GM21526 (cell line): ENCODE results near the gene LAMP1.
"Not testable (repeated sequence)": the region's sequence is repeated elsewhere in the genome, so short reads cannot be mapped to it uniquely, and the experiment has no call there.

Source experiments
- ATAC-seq: cut with Tn5 transposase; IDR thresholded peaks from one replicate; pipeline ENCODE4 v1.9.1; 2021; ENCODE audit warnings: moderate library complexity; ENCODE audit not compliant: unreplicated experiment, low FRiP score

The LAMP1 gene

DNA sequence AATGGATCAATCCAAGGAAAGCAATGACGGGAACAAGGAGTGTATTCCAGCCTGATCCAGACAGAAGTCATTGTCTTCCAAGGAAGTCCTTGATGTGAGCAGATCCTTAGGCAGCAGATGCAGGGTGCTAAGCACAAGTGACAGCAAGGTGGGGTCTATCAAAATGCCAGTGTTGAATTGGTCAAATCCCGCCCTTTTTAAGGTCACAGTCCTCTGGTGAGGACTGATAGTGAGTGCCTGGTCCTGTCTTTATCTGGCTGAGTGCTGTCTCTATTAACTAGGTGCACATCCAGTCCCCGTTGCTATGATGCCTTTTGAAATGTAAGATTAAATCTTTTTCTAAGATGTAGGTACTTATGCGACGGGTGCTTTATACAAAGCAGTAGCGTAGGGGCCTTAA lies 1.3 kb upstream of the LAMP1 start:
- ATAC-seq = no peak

- peak; percentile 32 for ATAC-seq
Measured at GRCh38 chr13:113297370-113298042, 467 bp downstream of the LAMP1 start.

DNA sequence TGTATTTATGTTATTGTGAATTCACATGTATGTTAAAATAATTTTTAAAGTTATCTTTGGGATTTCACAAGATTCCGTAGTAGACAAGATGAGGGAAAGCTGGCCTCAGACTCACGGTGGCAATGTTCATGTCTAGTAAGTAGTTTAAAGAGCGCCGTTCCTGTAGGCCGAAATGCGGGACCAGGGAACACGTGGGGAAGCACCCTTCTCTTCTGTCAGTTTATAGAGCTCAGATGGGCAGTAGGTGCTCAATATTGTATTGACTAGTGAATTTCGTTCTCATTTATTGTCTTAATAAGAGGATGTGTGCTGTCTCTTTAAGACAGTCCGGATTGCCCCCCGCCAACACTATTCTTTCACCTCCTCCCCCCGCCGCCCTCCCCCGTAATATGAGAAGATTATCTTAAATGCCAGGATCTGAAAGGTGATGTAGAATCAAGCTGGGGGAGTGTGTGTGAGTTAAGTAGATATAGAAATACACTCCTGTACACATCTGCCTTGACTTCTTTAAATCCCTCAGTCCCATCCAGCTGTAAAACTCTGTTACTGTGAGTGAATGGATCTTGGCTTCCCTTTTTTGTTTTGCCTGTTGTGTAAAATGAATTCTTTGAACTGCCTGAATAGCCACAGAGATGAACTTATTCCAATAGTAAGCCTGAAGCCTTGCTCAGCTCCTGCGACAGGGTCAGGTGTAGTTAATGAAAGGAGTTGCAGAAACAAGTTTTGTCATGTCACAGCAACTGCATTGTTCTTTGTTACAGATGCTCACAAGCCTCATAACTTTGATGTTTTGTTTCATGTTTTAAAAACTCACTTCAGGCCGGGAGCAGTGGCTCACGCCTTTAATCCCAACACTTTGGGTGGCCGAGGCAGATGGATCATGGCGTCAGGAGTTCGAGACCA lies 1.3 kb downstream of the LAMP1 start:
- ATAC-seq = no peak

DNA sequence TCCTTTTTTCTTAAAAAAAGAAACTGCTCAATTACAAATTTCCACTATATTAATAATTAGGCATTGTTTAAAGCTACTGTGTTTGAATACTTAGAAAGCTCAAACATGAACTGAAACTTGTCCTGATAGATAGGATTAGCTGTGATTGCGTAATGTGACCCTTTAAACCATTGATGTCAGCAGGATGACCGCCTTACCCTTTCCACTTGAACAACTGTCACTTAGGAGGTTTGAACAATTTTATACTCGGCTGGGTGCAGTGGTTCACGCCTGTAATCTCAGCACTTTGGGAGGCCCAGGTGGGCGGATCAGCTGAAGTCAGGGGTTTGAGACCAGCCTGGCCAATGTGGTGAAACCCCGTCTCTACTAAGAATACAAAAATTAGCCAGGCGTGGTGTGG lies 2.9 kb downstream of the LAMP1 start:
- ATAC-seq = no peak

DNA sequence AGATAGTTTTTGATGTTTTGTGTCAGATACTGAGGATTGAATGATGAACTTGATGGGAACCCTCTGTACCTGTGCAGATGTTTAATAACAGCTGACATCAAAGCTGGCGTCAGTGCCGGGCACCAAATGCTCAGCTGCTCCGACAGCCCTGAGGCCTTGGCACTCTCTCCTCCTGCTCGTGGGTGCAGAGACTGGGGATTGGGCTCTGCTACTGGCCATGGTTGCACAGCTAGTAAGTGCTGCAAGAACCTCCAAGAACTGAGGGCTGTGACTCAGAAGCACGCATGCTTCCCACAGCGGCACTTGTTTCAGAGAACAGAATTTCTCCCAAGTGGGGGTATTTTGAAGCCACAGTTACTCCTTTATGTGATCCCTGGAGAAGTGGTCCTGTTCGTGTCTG lies 5.9 kb downstream of the LAMP1 start:
- no peak for ATAC-seq

DNA sequence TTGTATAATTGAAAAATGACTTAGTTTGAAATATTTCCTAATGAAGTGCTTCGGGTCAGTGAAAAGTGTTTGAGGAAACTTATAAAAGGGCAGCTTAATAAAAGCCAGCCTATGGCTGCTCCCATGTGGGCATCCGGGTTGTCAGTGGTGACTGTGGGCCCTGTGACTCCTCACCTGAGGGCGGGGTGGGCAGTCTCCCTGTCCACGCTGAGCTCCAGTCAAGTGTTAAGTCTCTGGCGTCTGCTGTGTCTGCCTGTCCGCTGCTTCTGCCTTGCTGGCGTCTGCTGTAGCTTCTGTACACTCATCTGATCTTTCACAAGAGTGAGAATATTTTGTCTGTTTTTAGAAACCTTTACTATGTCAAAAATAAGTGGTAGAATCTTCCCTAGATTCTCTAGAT lies 7.1 kb downstream of the LAMP1 start:
- no peak for ATAC-seq

DNA sequence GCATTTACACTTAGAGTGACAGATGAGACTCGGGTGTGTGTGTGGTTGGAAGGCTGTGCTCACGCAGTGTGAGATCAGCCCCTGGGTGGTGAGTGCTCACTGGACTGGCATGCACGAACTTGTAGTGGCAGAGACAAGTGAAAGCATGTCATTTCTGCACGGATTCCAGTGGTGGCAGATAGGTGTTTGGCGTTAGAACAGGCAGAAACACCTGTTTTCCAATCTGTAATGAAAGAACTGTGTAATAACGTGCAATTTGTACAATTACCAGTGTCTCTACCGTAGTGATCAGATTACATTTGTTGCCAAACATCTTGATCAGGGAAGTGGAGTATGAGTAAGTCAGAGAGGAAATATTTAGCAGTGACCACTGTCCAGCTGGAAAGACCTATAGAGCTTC lies 8.2 kb downstream of the LAMP1 start:
- no peak for ATAC-seq

DNA sequence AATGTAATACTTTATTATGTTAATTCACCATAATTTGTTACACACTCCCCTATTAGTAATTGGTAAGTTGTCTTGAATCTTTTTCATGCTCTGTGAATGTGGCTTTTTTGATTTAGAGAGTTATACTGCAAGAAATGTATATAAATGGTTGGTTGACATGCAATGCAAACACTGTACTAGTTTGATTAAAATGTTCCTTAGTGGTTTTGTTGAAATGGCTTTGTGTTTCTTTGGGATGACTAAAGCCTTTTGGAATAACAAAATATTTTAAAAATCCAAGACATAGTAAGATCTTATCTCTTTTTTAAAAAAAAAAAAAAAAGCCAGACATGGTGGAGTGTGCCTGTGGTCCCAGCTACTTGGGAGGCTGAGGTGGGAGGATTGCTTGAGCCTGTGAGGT lies 10.5 kb downstream of the LAMP1 start:
- ATAC-seq = no peak

DNA sequence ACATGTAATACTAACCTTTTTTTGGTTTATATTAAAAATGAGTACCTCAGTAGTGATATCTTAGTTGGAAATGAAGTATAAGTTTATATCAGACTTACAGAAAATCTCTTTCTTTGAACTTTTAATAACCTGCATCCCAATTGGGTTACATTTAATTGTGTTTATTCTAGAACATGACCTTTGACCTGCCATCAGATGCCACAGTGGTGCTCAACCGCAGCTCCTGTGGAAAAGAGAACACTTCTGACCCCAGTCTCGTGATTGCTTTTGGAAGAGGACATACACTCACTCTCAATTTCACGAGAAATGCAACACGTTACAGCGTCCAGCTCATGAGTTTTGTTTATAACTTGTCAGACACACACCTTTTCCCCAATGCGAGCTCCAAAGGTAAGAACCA lies 12.4 kb downstream of the LAMP1 start:
- no peak for ATAC-seq

GRCh38 chr13:113314112-113314511 lies 17.1 kb downstream of the LAMP1 start:
- not testable (repeated sequence) for ATAC-seq

GRCh38 chr13:113314895-113315470 lies 17.9 kb downstream of the LAMP1 start:
- ATAC-seq = not testable (repeated sequence)

- no peak for ATAC-seq
Measured at GRCh38 chr13:113315992-113316391, 19.0 kb downstream of the LAMP1 start.

DNA sequence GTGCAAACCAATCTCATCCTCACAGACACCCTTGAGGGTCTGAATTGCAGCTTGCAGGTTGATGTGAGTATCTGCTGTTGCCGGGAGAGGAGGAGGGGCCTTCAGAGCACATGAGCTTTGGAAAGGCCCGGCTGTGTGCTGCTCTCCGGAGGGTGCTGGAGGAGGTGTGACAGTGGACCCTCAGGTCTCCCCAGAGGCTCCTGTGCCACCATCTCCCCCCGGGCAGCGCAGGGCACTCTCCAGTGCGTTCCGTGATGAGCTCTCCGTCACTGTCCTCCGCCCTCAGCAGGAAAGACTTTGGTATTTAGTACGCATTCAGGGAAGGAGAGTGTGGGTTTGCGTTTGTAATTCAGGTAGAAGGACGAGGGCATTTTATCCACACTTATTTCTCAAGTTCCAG lies 20.0 kb downstream of the LAMP1 start:
- no peak for ATAC-seq

GRCh38 chr13:113318956-113319355 lies 21.9 kb downstream of the LAMP1 start:
- ATAC-seq = no peak

DNA sequence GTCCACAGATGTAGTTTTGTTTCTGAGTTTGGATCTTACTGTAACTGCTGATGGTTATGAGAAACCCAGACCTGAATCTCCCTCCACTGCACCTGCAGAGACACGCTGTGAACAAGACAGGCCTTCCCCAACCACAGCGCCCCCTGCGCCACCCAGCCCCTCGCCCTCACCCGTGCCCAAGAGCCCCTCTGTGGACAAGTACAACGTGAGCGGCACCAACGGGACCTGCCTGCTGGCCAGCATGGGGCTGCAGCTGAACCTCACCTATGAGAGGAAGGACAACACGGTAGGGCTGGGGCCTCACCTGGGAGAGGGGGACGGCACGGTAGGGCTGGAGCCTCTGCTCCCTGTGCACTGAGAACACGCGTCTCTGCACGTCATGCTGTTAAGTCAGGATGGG lies 22.3 kb downstream of the LAMP1 start:
- ATAC-seq = no peak

GRCh38 chr13:113320226-113320875 lies 23.3 kb downstream of the LAMP1 start:
- ATAC-seq = no peak

DNA sequence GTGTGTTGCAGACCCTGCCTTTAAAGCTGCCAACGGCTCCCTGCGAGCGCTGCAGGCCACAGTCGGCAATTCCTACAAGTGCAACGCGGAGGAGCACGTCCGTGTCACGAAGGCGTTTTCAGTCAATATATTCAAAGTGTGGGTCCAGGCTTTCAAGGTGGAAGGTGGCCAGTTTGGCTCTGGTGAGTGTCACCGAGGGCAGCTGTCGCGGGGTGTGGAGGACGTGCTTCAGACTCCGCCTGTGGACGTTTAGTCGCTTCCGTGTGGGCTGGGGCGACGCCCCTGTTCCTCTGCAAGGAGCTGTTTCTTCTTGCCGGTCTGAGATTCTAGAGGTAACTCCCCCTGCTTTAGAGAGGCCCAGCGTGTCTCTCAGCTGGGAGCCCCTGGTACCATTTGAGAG lies 24.5 kb downstream of the LAMP1 start:
- ATAC-seq = no peak

- no peak for ATAC-seq
Measured at GRCh38 chr13:113322043-113322461, 25.0 kb downstream of the LAMP1 start.

DNA sequence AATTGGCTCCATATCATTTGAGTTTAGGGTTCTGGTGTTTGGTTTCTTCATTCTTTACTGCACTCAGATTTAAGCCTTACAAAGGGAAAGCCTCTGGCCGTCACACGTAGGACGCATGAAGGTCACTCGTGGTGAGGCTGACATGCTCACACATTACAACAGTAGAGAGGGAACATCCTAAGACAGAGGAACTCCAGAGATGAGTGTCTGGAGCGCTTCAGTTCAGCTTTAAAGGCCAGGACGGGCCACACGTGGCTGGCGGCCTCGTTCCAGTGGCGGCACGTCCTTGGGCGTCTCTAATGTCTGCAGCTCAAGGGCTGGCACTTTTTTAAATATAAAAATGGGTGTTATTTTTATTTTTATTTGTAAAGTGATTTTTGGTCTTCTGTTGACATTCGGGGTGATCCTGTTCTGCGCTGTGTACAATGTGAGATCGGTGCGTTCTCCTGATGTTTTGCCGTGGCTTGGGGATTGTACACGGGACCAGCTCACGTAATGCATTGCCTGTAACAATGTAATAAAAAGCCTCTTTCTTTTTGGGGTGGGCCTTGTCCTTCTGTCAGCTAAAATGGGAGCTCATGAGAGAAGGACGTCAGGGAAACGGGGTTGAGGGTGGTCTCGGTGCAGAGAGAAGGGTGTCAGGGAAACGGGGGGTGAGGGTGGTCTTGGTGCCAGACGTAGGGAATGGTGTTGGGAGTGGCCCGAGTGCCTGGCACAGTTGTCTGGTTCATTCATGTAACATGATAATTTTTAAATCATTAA lies 26.0 kb downstream of the LAMP1 start:
- ATAC-seq = no peak

GRCh38 chr13:113323869-113324268 lies 26.8 kb downstream of the LAMP1 start:
- ATAC-seq = no peak
